NCI-H82 treated with DMSO at 0.1 percent for 48 hours (cell line): ENCODE data around the gene MRPL42.
"Not testable (repeated sequence)": the region's sequence is repeated elsewhere in the genome, so short reads cannot be mapped to it uniquely, and the experiment has no call there.

Experiments used
- DNase-seq: peaks from one replicate; lab custom pipeline; 2025; ENCODE audit not compliant: unreplicated experiment; lab: John Stamatoyannopoulos, UW

Gene MRPL42

DNA sequence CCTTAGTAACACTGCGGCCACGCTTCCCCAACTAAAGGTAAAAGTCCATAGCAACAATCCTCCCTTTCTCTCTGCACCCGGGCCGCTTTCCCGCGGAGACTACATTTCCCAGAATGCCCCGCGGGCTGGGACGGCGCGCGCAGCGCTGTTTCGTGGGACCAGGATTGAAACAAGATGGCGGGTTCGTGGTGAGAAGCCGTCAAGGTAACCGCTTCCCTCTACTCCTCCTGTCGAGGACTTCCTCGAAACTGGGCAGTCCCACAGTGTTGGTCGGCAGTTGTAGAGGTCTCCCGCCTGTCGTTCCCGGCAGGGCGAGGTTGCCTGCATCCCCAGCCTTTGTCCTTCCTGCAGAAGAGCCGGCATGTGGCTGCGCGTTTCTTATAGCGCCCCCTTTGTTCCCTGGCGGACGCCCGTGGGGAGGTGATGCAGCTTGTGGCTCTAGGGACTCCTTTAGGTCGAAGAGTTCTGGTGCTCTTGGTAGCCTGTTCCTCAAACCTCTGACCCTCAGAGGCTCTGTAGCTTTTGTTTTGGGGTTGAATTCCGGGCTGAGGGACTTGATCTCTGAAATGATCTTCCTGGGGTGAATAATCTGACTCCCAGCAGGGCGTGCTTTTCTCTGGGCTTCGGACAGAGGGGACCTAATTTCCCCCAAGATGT is at the start of gene MRPL42:
MRPL42 (plus strand) TSS at position 164 of the 657 bp plus-strand sequence. CDS start 1,772 bp downstream, outside the sequence.
- DNase-seq, result peak; percentile 75

DNA sequence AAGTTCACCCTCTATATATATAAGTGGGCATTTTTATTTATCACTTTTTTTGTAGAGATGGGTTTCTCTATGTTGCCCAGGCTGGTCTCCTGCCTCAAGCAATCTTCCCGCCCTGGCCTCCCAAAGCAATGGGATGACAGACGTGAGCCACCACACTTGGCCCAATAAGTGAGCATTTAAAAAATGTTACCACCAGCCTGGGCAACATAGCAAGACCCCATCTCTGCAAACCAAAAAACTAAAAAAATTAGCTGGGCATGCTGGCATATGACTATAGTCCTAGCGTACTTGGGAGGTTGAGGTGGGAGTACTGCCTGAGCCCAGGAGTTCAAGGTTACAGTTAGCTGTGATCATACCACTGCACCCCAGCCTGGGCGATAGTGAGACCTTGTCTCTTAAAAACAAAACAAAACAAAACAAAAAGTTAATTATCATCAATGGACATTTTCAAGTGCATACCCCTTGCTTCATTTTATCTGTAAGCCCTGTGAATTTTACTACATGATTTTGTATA is 49.3 kb upstream of the MRPL42 start:
- DNase-seq, result no peak

DNA sequence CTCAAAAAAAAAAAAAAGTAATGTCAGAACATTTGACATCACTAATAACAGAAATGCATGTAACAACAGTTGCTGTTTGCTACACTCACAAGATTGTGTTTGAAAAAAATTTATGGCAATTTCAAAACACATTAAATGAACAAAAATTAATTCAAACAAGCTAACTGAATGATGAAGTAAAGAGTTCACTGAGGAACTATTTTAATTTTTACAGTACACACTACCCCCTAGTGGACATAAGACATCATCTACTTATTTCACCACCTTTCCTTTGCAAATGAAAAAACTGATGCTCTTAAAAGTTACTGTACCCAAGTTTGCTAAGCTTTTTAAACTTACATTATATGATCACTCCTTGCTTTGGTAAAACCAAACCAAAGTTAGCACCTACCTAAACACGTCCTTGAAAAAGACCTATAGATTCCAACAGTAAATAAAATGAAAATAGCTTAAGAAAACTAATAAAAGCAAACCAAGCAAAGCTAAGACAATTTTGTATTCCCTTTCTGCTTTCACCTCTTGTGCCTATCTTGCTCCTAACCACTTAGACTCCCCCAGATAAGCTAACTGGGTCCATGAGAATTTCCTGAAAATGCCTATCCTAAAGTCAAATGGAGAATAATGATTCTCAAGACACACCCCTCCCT is 47.8 kb upstream of the MRPL42 start:
- peak; percentile 41 for DNase-seq

DNA sequence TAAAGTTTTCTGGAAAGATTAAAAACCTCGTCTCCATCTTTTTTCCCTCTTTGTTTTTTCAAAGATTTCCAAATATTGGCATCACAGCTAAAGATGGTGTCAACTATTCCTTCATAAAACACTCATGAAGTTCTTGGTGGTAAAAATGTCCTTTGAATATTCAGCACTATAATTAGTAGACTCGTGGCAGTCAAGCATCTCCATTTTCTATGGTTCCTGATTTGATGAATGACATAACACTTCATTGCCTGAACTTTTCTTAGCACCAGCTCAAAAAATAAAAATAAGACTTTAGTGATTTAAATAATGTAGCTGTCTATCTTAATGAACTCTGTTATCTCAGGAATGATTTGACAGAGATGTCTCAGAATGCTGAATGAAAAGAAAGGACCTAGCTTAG is 45.3 kb upstream of the MRPL42 start:
- DNase-seq, result no peak

DNA sequence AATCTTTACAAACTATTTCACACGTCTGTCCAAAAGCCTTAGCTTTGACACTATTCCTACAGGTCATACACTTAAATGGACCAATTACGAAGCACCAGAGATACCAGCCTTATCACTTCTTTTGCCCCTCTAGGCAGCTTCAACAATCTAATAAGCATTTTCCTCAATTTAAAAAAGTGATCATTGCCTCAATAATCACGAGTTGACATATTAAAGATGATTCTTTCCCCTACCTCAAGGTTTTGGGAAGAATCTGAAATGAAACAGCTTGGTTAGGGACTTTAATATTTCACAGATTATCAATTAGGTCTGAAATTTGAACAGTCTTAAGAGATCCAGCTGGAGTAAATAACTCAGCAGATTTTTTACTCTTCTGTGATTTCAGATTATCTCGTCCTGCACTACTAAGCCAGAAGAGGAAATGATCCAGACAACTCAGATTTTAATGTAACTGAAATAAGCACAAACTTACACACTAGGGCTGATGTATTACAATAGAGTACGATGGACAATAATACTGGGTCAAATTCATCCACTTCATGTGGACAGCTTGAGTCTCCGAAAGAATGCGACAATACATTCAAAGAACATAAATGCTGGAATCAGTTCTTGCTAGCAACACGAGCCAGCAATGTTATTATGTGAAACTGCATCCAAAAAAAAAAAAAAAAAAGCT is 41.4 kb upstream of the MRPL42 start:
- DNase-seq, result no peak

DNA sequence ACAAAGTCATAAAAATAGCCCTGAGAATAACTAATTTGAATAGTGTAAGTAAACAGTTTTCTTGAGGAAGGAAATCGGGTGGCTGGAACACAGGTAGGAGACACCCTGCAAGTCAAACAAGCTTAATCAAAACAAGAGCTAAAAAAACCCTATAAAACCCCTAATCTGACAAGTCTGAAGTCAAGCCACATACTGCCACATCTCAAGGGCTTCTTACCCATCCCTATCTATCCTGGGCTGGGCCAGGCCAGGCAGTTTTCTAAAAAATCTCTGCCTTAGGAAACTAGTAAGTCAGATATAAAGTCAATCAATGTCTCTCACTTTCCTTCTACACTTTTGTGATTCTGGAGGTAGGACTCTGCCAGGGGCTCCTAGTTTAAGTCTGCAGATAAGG is 40.9 kb upstream of the MRPL42 start:
- no peak for DNase-seq

DNA sequence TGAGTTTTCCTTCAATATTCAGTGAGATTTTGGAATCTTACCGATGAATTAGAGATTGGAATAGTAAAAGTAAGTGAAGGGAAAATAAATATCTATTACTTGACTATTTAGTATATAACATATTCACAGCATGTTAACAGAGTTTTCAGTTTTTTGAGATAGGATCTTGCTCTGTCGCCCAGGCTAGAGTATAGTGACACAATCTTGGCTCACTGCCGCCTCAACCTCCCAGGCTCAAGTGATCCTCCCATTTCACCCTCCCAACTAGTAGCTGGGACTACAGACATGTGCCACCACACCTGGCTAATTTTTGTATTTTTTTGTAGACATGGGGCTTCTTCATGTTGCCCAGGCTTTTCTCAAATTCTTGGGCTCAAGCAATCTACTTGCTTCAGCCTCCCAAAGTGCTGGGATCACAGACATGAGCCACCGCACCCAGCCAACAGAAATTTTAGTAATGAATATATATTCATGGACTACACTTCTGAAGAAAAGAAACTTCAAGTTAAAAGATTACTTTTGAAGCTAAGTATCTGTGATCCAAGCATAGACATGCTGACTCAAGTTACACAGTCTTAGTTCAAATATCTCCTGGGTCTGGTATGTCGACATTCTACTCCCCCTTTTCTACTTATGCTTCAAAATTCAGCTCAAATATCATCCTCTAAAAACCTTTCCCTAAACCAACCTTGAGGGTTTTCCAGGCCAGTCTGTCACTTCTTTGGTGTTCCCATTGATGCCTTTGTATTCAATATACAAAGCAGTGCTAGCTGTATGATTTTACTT is 39.3 kb upstream of the MRPL42 start:
- DNase-seq, result no peak

DNA sequence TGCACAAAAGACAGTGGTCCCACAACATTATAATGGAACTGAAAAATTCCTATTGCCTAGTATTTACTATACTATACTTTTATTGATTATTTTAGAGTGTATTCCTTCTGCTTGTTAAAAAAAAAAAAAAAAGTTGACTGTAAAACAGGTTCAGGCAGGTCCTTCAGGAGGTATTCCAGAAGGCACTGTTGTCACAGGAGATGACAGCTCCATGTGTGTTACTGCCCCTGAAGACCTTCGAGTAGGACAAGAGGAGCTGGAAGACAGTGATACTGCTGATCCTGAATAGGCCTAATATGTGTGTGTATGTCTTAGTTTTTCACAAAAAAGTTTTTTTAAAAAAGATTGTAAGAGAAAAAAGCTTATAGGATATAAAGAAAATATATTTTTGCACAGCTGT is 37.9 kb upstream of the MRPL42 start:
- DNase-seq, result no peak

DNA sequence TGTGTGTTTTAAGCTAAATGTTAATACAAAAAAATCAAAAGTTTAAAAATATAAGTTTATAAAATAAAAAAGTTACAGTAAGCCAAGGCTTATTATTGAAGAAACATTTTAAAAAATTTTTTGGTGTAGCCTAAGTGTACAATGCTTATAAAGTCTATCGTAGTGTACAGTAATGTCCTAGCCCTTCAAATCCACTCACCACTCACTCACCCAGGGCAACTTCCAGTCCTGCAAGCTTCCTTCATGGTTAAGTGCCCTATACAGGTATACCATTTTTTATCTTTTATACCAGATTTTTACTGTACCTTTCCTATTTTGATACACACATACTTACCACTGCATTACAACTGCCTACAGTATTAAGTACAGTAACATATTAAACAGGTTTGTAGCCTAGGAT is 37.5 kb upstream of the MRPL42 start:
- no peak for DNase-seq

DNA sequence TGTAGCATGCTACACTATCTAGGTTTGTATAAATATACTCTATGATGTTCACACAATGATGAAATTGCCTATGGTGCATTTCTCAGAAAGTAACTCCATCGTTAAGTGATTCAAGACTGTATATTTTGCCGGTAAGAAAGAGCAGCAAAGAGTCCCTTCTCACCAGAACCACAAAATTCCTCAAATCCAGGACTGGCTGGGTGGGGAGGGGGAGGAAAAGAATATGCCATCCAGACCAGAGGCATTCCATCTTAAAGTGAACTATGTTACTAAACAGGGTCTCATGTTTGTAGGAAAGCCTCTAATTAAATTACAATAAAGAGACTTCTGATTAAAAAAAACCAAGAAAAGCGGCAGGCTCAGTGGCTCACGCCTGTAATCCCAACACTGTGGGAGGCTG is 37.0 kb upstream of the MRPL42 start:
- no peak for DNase-seq

DNA sequence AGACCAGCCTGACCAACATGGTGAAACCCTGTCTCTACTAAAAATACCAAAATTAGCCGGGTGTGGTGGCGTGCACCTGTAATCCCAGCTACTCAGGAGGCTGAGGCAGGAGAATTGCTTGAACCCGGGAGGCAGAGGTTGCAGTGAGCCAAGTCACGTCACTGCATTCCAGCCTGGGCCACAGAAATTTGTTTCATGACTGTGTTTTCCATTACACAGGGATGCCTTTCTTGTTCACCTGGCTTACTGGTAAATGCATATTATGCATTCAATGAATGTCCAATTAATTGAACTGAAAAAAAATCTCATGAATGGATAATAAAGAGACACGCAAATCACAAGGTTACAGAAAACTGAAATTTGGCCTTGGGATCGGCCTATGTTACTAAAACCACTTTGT is 35.3 kb upstream of the MRPL42 start:
- not testable (repeated sequence) for DNase-seq

DNA sequence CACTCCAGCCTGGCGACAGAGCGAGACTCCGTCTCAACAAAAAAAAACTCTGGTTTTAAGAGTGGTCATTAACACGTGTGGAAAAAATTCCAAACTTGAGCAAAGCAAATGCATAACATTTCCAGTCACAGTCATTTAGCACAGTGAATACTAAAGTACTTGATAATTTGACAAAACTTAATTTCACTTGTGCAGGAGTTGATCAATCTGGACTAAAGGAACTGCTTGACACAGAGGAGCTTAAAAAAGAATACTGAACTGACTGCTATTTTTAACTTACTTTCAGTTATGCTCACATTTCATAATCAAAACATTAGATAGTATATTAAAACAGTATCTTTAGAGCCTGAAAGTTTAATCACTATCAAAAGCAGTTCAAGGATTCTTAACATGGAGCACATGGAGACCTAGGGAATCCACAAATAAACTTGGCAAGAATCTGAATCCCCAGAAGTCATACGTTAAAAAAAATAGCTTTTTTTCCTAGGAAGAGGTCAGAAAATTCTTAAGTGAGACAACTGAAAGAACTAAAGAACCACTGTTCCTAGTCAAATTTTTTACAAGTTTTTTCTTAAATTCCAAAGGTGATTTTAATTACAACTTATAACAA is 33.0 kb upstream of the MRPL42 start:
- no peak for DNase-seq

DNA sequence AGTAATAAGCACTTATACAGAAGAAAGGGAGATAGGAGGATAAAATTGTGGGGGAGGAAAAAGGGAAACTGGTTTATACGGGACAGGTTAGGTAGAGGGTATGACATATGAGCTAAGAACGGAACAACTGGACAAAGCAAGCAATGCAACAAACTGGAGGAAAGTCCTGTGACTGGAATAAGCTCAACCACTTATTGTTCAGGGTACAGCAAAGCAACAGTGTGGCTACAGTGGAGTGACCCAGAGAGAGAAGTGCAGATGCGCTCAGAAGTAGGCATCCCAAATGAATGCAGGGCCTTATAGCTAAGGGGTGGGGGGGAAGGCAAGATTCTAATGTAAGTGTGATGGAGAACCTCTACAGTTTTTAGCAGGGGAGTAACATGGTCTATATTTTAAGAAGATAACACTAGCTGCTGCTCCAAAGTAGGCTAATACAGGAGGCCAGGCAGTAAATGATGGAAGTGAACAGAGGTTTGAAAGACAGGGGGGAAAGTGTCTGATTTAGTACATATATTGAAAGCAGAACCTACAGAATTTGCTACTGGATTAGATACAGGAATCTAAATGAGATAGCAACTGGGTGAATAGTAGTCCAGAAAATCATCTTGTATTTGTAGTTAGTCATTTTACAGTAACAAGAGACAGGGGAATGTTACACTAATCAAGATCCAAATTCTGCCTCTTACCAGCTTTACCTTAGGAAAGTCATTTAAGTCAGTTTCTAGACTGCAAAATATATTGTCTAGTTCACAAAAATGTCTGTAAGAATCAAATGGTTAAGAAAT is 28.9 kb upstream of the MRPL42 start:
- no peak for DNase-seq

DNA sequence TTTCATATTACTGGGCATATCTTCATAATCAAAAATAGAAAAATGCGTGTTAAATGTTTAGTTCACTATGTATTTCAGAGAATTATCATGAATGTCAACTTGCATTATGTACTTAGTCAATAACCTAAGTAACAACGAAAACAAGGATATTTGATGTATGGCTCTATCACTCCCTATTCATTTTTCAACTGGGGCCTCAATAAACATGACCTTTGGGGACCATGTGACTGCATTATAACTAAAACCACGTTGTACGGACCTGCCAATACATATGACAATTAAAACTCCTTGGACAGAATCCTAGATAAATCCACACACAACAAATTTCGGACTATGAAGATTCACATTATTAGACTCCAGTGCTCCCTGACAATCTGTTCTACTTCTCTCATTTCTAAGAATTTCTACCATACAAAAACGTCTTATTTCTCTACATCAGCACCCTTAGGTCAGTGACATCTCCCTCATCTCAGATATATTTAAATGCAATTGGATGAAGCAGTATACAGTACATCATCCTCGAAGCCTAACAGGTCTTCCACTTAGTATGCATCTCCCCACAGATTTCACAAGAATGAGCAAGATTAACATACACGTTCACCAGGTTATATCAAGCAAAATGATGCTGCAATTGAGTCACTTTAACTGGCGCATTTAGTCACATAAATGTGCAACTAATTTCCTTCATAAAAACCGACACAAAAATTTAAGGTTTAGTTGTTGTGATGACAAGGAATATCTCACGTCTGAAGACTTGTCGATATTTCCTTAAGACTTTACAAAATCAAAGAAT is 27.1 kb upstream of the MRPL42 start:
- DNase-seq, result no peak

DNA sequence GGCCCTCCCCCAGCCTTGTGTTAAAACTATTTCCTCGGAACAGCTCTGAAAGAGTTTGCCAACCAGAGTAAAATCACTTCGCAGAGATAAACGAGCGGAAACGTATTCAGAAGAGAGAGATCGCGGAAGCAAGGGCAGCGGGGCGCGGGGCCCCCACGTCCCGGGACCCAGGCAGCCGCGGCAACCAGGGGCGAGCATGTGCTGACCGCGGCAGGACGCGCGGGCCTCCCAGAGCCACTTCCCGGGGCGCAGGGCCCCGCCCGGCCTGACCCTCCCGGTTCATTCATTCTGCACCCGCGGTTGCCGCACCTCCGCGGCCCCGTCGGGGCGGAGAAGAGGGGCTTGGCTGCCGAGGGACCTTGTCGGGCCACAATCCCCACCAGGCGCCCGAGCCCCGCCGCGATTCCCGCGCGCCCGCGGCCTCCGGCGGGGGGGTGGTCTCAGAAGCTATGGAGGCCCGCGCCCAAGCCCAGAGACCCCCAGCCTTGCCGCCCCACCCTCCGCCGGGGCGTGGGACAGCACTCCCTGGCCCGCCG is 26.2 kb upstream of the MRPL42 start:
- no peak for DNase-seq

DNA sequence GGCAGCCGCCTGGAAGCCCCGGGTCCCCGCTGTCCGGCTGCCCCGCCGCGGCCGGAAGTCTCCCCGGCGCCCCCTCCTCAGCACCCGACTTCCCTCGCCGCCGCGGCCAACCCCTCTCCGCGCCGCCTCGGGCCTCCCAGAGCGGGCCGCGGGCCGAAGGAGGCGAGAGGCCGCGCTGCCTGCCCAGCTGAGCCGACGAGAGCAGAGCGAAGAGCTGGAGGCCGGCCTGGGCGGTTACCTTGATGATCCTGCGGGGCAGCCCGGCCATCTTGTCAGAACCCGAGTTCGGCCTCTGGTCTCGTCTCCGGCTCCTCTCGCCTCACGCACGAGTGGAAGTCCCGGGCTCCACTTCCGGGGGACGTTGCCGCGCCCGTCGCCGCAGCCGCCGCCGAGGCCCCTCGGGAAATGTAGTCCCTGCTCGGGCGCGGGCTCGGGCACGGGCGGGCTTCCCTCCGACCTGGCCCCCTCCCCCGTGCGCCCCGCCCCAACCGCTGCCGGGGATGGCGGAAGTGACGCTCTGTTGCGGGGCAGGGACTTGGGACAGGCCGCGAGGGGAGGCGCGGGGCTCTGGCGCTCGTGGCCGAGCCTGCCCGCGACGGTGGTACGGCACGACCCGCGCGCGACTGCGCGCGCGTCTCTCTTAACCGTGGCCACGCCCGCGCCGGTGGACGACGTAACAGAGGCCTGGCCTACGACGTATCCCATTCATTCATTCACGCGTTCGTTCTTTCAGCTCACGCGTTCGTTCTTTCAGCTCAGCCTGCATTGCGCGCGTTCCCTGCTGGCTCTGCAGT is 25.5 kb upstream of the MRPL42 start, which contains the start of gene UBE2N:
UBE2N (minus strand) TSS at position 331 of the 794 bp plus-strand sequence; CDS start at position 268, 63 bp downstream.
- peak; percentile 77 for DNase-seq

DNA sequence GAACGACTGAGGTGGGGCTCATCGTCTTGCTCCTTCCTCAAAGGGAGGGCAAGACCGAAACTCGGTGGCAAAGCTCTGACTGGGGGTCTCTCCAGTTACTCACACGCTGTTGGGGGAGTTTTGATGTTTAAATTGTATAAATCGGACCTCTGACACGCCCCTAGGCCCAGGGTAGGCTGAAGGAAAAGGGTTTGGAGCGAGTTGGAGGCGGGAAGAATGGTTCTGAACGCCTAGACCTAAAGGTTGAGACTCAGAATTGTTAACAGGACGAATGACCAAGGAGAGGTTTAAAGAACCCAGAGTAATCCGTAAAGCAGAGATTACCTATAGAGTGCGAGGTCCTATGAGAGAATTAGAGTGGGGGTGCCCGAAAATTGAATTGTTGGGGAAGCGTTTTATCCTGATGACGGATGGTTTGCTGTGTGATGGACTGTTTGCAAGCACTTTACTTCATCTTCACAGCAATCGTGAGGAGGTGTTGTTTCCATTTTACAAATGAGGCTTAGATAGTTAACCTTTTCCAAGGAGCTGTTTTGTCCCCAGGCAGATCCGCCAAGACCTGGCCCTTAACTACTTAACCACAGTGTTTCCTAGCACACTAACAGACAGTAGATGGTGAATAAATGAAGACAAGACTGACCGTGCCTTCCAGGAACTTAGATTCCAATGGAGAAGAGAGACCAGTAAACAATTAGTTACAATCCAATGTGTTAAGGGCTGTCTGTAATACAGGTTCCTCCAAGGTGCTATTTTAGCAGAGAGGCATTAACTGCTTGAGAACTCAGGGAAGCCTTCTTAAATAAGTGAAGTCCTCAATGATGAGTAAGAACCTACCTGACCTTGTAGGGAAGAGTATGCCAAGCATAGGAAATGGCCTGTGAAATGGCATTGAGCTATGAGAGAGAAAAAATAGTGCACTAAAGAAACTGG is 24.6 kb upstream of the MRPL42 start:
- no peak for DNase-seq
